ENCODE results near the gene PALLD.

- no peak for TF ChIP-seq ETS1 (CRISPR knock-in tag; IDR thresholded peaks at IDR 0.05)
- TF ChIP-seq PATZ1 (CRISPR knock-in tag; IDR thresholded peaks at IDR 0.05), result no peak
- no peak for TF ChIP-seq EHMT2 (IDR thresholded peaks at IDR 0.05; ENCODE audit: borderline replicate concordance, low read depth, low read length)
- no peak for TF ChIP-seq ZNF512 (CRISPR knock-in tag; IDR thresholded peaks at IDR 0.05)
- TF ChIP-seq POLR2AphosphoS2 (IDR thresholded peaks at IDR 0.05; ENCODE audit: low read depth, low read length), result no peak
- TF ChIP-seq MEF2D (CRISPR knock-in tag; IDR thresholded peaks at IDR 0.05), result no peak
Measured at GRCh38 chr4:168553714-168554370, 57.0 kb downstream of the PALLD start.
